Chondrocyte (in vitro differentiated cells): ENCODE results near the gene PAX5. TPM values are rescaled to one million over a fixed set of nuclear protein-coding genes. Genes with fewer than 3 reads are reported as not detected.

Source experiments
- DNase-seq: peaks from one replicate; pipeline ENCODE4 v3.0.0; 2021; ENCODE audit warnings: mixed read lengths, low spot score
- H3K27ac Mint-ChIP-seq: one replicate; pipeline ENCODE4 v1.8.0; 2021; ENCODE audit warnings: mild to moderate bottlenecking, moderate library complexity, mixed read lengths; ENCODE audit not compliant: unreplicated experiment
- H3K27me3 Mint-ChIP-seq: 2 replicates; pipeline ENCODE4 v1.8.0; 2021; ENCODE audit warnings: low read depth, mixed read lengths
- H3K36me3 Mint-ChIP-seq: 2 replicates; pipeline ENCODE4 v1.8.0; 2021; ENCODE audit warnings: low read depth, mixed read lengths
- H3K4me1 Mint-ChIP-seq: 2 replicates; pipeline ENCODE4 v1.8.0; 2021; ENCODE audit warnings: low read depth, mild to moderate bottlenecking, mixed read lengths
- H3K4me3 Mint-ChIP-seq: one replicate; pipeline ENCODE4 v1.8.0; 2021; ENCODE audit warnings: mild to moderate bottlenecking, moderate library complexity, mixed read lengths; ENCODE audit not compliant: unreplicated experiment
- H3K9me3 Mint-ChIP-seq: 2 replicates; pipeline ENCODE4 v1.8.0; 2021; ENCODE audit warnings: low read depth, mixed read lengths
- total RNA-seq: library from RNA; stranded (reverse); gene quantifications from 3 replicates; pipeline ENCODE4 v1.2.1, GENCODE V29; 2021
- TF ChIP-seq, protein P1 (sequence below): fragments of 200-600 bp; sonication (generic); IDR thresholded peaks from 2 replicates; pipeline ENCODE4 v1.5.0; 2021; ENCODE audit warnings: antibody characterized with exemption, mild to moderate bottlenecking, moderate library complexity

The PAX5 gene
- total RNA-seq, 1 donor from 2014 or later, result not detected

DNA sequence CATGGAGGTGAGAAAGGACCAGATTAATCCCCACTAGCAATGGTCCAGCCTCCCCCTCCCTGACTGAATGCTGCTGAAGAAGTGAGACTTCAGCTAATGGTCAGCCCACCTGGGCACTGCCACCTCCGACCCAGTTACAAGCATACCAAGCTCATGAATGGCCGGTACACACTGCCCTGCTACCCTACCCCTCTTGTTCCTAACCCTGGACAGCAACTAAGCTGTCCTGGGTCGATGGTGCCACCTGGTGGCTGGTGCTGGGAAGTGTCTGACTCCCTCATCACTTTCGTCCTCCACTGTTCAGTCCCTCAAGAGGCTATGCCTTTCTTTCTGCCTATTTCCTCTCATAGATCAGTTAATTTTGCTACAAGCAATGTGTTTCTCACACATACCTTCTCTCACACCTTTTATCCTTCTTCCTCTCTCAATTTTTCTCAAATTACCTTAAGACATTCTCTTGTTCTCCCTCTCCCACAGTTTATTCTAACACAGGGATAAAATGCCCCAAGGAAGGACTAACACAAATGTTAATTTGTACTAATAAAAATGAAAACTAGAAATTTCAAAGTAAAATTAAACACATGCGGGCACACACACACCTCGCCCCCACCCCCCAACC is 42.4 kb downstream of the PAX5 start:
- TF ChIP-seq, protein P1, sequence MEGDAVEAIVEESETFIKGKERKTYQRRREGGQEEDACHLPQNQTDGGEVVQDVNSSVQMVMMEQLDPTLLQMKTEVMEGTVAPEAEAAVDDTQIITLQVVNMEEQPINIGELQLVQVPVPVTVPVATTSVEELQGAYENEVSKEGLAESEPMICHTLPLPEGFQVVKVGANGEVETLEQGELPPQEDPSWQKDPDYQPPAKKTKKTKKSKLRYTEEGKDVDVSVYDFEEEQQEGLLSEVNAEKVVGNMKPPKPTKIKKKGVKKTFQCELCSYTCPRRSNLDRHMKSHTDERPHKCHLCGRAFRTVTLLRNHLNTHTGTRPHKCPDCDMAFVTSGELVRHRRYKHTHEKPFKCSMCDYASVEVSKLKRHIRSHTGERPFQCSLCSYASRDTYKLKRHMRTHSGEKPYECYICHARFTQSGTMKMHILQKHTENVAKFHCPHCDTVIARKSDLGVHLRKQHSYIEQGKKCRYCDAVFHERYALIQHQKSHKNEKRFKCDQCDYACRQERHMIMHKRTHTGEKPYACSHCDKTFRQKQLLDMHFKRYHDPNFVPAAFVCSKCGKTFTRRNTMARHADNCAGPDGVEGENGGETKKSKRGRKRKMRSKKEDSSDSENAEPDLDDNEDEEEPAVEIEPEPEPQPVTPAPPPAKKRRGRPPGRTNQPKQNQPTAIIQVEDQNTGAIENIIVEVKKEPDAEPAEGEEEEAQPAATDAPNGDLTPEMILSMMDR, result peak; percentile 72
- H3K36me3 Mint-ChIP-seq, result peaks cover 13% of the 10 kb centered on the region
- no peak overlapping the region for H3K4me3 Mint-ChIP-seq
- H3K9me3 Mint-ChIP-seq, result peaks cover 14% of the 10 kb centered on the region
- no peak overlapping the region for H3K27ac Mint-ChIP-seq
- peaks cover 45% of the 10 kb centered on the region for H3K27me3 Mint-ChIP-seq
- H3K4me1 Mint-ChIP-seq, result peaks cover 13% of the 10 kb centered on the region
- no peak for DNase-seq

- no peak for DNase-seq
- TF ChIP-seq, protein P1, result no peak
- H3K36me3 Mint-ChIP-seq, result peaks cover 15% of the 10 kb centered on the region
- no peak overlapping the region for H3K27ac Mint-ChIP-seq
- peaks cover 14% of the 10 kb centered on the region for H3K9me3 Mint-ChIP-seq
- no peak overlapping the region for H3K4me3 Mint-ChIP-seq
- H3K27me3 Mint-ChIP-seq, result peaks cover 59% of the 10 kb centered on the region
- peaks cover 14% of the 10 kb centered on the region for H3K4me1 Mint-ChIP-seq
Observed at GRCh38 chr9:36988848-36989247, 45.2 kb downstream of the PAX5 start.

DNA sequence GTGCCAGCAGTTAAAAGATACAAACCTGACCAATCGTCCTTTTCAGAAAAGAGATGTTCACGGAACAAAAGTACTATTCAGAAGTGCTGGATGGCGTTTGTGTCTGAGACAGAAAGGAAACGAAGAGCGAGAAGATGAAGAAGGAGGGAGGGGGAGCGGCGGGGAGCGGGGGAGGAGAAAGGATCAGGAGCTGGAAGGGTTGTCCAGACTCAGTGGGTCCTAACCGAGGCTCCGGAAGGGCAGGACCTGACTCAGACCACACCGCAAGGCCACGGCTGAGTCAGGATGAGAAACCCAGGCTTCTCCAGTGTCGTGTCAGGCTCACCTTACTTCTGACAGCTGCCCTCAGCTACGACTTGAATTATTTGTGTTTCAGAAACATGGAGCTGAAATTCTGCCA is 46.2 kb downstream of the PAX5 start:
- Mint-ChIP-seq H3K27me3 (peaks cover 65% of the 10 kb centered on the region), H3K9me3 (peaks cover 14% of the 10 kb centered on the region), H3K36me3 (peaks cover 16% of the 10 kb centered on the region), H3K4me3 (no peak overlapping the region), H3K27ac (no peak overlapping the region), H3K4me1 (peaks cover 14% of the 10 kb centered on the region)
- TF ChIP-seq, protein P1, result no peak
- DNase-seq, result no peak

- H3K27ac Mint-ChIP-seq, result no peak overlapping the region
- peaks cover 14% of the 10 kb centered on the region for H3K9me3 Mint-ChIP-seq
- no peak overlapping the region for H3K4me3 Mint-ChIP-seq
- peaks cover 14% of the 10 kb centered on the region for H3K4me1 Mint-ChIP-seq
- TF ChIP-seq, protein P1, result no peak
- H3K36me3 Mint-ChIP-seq, result peaks cover 16% of the 10 kb centered on the region
- DNase-seq, result no peak
- peaks cover 69% of the 10 kb centered on the region for H3K27me3 Mint-ChIP-seq
Observed at GRCh38 chr9:36987409-36987808, 46.7 kb downstream of the PAX5 start.

DNA sequence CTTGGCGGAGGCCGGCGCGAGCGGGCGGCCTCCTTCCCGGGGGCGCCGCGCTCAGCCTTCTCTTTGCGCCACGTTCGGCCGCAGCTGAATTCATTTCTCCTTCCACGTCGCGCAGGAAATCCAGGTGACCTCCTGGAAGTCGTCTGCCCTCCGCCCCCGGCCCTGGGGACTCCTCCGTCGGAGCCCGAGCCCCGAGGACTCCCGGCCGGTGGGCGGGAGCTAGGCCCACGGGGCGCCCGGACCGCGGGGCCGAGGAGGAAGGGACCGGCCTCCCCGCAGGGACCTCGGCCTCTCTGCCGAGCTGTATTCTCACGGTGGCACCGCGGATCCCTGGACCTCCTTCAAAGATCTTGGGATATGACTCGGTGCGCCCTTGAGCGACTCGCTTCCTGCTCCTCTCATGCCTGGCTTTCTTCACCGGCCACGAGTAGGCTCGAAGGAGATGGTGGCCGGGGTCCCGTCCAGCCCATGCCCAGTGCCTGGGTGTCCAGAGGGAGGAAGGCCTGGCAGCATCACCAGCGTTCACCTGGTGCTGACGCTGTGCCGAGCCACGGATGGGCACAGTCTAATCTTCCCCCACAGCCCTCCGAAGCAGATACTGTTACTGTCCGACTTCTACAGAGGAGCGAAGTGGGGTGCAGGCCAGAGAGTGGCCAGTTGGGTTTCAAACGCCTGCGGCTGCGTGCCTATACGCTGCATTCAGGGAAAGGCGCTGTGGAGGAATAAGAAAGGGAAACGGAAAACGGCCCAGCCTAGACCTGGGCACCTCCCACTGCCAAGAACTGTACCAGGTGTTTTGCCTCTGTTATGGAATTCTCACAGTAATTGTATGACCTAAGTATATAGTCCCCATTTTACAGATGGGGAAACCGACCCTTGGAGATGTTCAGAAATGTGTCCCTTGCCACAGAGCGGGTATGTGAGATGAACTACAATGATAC is 47.3 kb downstream of the PAX5 start:
- Mint-ChIP-seq H3K36me3 (peaks cover 15% of the 10 kb centered on the region), H3K27me3 (peaks cover 65% of the 10 kb centered on the region), H3K9me3 (peaks cover 12% of the 10 kb centered on the region), H3K4me3 (peak overlapping the region; percentile 47), H3K4me1 (peaks cover 14% of the 10 kb centered on the region), H3K27ac (no peak overlapping the region)
- no peak for DNase-seq
- TF ChIP-seq, protein P1, result no peak
